Naive thymus-derived CD8-positive, alpha-beta T cell (primary cell): Measurements from ENCODE around the gene DNAJC2. TPM values are rescaled to one million over a fixed set of nuclear protein-coding genes. Genes with fewer than 3 reads are reported as not detected.

ENCODE experiments used
- ATAC-seq, 2 donors: fragments of 150-1000 bp; cut with Tn5 transposase in 1 of 2; sonication (Bioruptor Pico), chemical (Tn5 transposase) in 1 of 2; 1 replicate in 1 of 2; 2 replicates in 1 of 2; pipeline ENCODE4 v1.10.0; 2021; ENCODE audit warnings: mild to moderate bottlenecking in 2 of 2, moderate library complexity in 2 of 2
- POLR2A ChIA-PET: fragments of 350-600 bp; sonication (Branson Sonifier 250); formaldehyde crosslinking; loops from one replicate; lab custom pipeline; 2021; ENCODE audit warnings: antibody characterized with exemption; lab: Charles Lee
- DNase-seq, 10 donors: peaks; one replicate each; pipeline versions ENCODE4 v3.0.0 to v3.0.0-alpha.2; 2020 to 2022
- H3K27ac Mint-ChIP-seq, 10 donors: one replicate each; pipeline ENCODE4 v1.8.0; 2020 to 2022; ENCODE audit warnings: mild to moderate bottlenecking in 10 of 10, mixed read lengths in 10 of 10, moderate library complexity in 4 of 10, inconsistent platforms in 1 of 10
- H3K27me3 Mint-ChIP-seq, 5 donors: one replicate each; pipeline ENCODE4 v1.8.0; 2021 to 2022; ENCODE audit warnings: mixed read lengths in 5 of 5
- H3K36me3 Mint-ChIP-seq, 3 donors: one replicate each; pipeline ENCODE4 v1.8.0; 2020 to 2022; ENCODE audit warnings: mixed read lengths in 3 of 3, mild to moderate bottlenecking in 2 of 3, inconsistent platforms in 1 of 3
- H3K4me1 Mint-ChIP-seq, 4 donors: one replicate each; pipeline ENCODE4 v1.8.0; 2021 to 2022; ENCODE audit warnings: mixed read lengths in 4 of 4
- H3K4me3 Mint-ChIP-seq, 10 donors: one replicate each; pipeline ENCODE4 v1.8.0; 2020 to 2022; ENCODE audit warnings: mild to moderate bottlenecking in 10 of 10, mixed read lengths in 10 of 10, moderate library complexity in 6 of 10, inconsistent platforms in 1 of 10
- H3K9me3 Mint-ChIP-seq, 9 donors: one replicate each; pipeline ENCODE4 v1.8.0; 2020 to 2022; ENCODE audit warnings: mixed read lengths in 9 of 9, mild to moderate bottlenecking in 3 of 9, inconsistent platforms in 1 of 9, moderate library complexity in 1 of 9
- polyA plus RNA-seq, 3 donors: library from polyadenylated mRNA; unstranded; fragments of 300-500 nt; fragmentation: Illumina TruSeq; gene quantifications; one replicate each; pipeline ENCODE4 v1.2.3, GENCODE V29; 2021
- total RNA-seq, 8 experiments: library from RNA in 2 of 8; stranded (reverse) in 2 of 8; gene quantifications; one replicate each; pipeline ENCODE4 v1.2.3 and lab custom pipeline; 2021 to 2026

Gene DNAJC2
- total and polyA plus RNA-seq, 5 experiments from 2014 or later, result 14.8 to 43.2 (median 28.0) TPM

GRCh38 chr7:103373866-103374643 is 29.5 kb upstream of the DNAJC2 start:
- Mint-ChIP-seq H3K9me3 (no peaks in the 10 kb centered on the region), H3K36me3 (peaks cover 0 to 11% (median 0%) of the 10 kb centered on the region in 3 donors), H3K4me3 (no peak overlapping the region), H3K27me3 (peaks cover 0 to 9% (median 0%) of the 10 kb centered on the region in 5 donors), H3K4me1 (no peaks in the 10 kb centered on the region), H3K27ac (peak overlapping the region in 4 of 10 donors; percentile 0 to 64 (median 26))
- POLR2A ChIA-PET, result no interaction called here
- ATAC-seq (no peak), DNase-seq (no peak)

GRCh38 chr7:103369432-103369831 is 24.9 kb upstream of the DNAJC2 start:
- POLR2A ChIA-PET, result no interaction called here
- ATAC-seq, result no peak
- no peaks in the 10 kb centered on the region for H3K27me3 Mint-ChIP-seq
- no peaks in the 10 kb centered on the region for H3K9me3 Mint-ChIP-seq
- H3K27ac Mint-ChIP-seq, result no peak overlapping the region
- no peaks in the 10 kb centered on the region for H3K4me1 Mint-ChIP-seq
- no peak overlapping the region for H3K4me3 Mint-ChIP-seq
- no peak for DNase-seq
- peaks cover 5 to 58% (median 10%) of the 10 kb centered on the region in 3 donors for H3K36me3 Mint-ChIP-seq

GRCh38 chr7:103349805-103350204 is 5.2 kb upstream of the DNAJC2 start:
- Mint-ChIP-seq H3K27ac (peak overlapping the region in 9 of 10 donors; percentile 9 to 82 (median 37)), H3K36me3 (peaks cover 0 to 43% (median 0%) of the 10 kb centered on the region in 3 donors), H3K4me1 (peaks cover 31 to 70% (median 58%) of the 10 kb centered on the region in 4 donors), H3K9me3 (no peaks in the 10 kb centered on the region), H3K4me3 (peak overlapping the region; percentile 22 to 100 (median 84)), H3K27me3 (no peaks in the 10 kb centered on the region)
- ATAC-seq (no peak), DNase-seq (no peak)
- POLR2A ChIA-PET, result no interaction called here

GRCh38 chr7:103348959-103349358 is 4.4 kb upstream of the DNAJC2 start:
- ATAC-seq (no peak), DNase-seq (no peak)
- H3K27ac Mint-ChIP-seq, result peak overlapping the region in 9 of 10 donors; percentile 36 to 97 (median 68)
- no peaks in the 10 kb centered on the region for H3K27me3 Mint-ChIP-seq
- H3K36me3 Mint-ChIP-seq, result peaks cover 0 to 35% (median 0%) of the 10 kb centered on the region in 3 donors
- POLR2A ChIA-PET, result no interaction called here
- H3K9me3 Mint-ChIP-seq, result no peaks in the 10 kb centered on the region
- peaks cover 31 to 75% (median 62%) of the 10 kb centered on the region in 4 donors for H3K4me1 Mint-ChIP-seq
- peak overlapping the region; percentile 80 to 100 (median 98) for H3K4me3 Mint-ChIP-seq

GRCh38 chr7:103348452-103348851 is 3.9 kb upstream of the DNAJC2 start:
- DNase-seq (no peak), ATAC-seq (no peak)
- Mint-ChIP-seq H3K27me3 (no peaks in the 10 kb centered on the region), H3K27ac (peak overlapping the region; percentile 68 to 98 (median 94)), H3K4me1 (peaks cover 31 to 80% (median 66%) of the 10 kb centered on the region in 4 donors), H3K9me3 (no peaks in the 10 kb centered on the region), H3K36me3 (peaks cover 0 to 30% (median 0%) of the 10 kb centered on the region in 3 donors), H3K4me3 (peak overlapping the region; percentile 95 to 100 (median 98))
- POLR2A ChIA-PET, result interaction anchor here (0.8 to 1.3 kb wide), 4 partner anchors 32 to 198 kb away, joined by 3 to 6 read pairs (median 4); no protein-coding TSS in a partner anchor

- DNase-seq (peak; percentile 50 to 91 (median 84)), ATAC-seq (peak; percentile 69 to 71)
- POLR2A ChIA-PET, result interaction anchor here (0.8 to 1.3 kb wide), 6 partner anchors 11 to 272 kb away, joined by 3 to 6 read pairs (median 3); no protein-coding TSS in a partner anchor
- no peaks in the 10 kb centered on the region for H3K9me3 Mint-ChIP-seq
- H3K27me3 Mint-ChIP-seq, result no peaks in the 10 kb centered on the region
- H3K4me3 Mint-ChIP-seq, result peak within 1 kb of the TSS; percentile 95 to 100 (median 98)
- peaks cover 0 to 24% (median 0%) of the 10 kb centered on the region in 3 donors for H3K36me3 Mint-ChIP-seq
- H3K27ac Mint-ChIP-seq, result peak within 1 kb of the TSS; percentile 93 to 100 (median 98)
- peaks cover 30 to 82% (median 63%) of the 10 kb centered on the region in 4 donors for H3K4me1 Mint-ChIP-seq
Measured at GRCh38 chr7:103347507-103348267, 3.1 kb upstream of the DNAJC2 start, which contains the start of gene PSMC2. PSMC2 (plus strand) TSS chr7:103347643; CDS start chr7:103347712, 69 bp downstream.

GRCh38 chr7:103346396-103346795 is 1.8 kb upstream of the DNAJC2 start:
- H3K4me1 Mint-ChIP-seq, result peaks cover 26 to 83% (median 62%) of the 10 kb centered on the region in 4 donors
- H3K36me3 Mint-ChIP-seq, result peaks cover 0 to 21% (median 0%) of the 10 kb centered on the region in 3 donors
- peak overlapping the region in 6 of 10 donors; percentile 7 to 100 (median 97) for H3K4me3 Mint-ChIP-seq
- DNase-seq (no peak), ATAC-seq (no peak)
- H3K27me3 Mint-ChIP-seq, result no peaks in the 10 kb centered on the region
- POLR2A ChIA-PET, result no interaction called here
- H3K9me3 Mint-ChIP-seq, result no peaks in the 10 kb centered on the region
- peak overlapping the region in 2 of 10 donors; percentile 63 to 93 for H3K27ac Mint-ChIP-seq

GRCh38 chr7:103343758-103344452 is 662 bp downstream of the DNAJC2 start:
- Mint-ChIP-seq H3K4me1 (peaks cover 22 to 79% (median 65%) of the 10 kb centered on the region in 4 donors), H3K4me3 (peak overlapping the region; percentile 98 to 100 (median 99)), H3K36me3 (peaks cover 0 to 35% (median 15%) of the 10 kb centered on the region in 3 donors), H3K27ac (peak overlapping the region; percentile 92 to 99 (median 98)), H3K27me3 (no peaks in the 10 kb centered on the region), H3K9me3 (no peaks in the 10 kb centered on the region)
- ATAC-seq (peak; percentile 33 to 40), DNase-seq (peak in 7 of 10 donors; percentile 4 to 32 (median 17))
- POLR2A ChIA-PET, result interaction anchor here (0.7 to 2.4 kb wide), 5 partner anchors 45 to 1670 kb away, joined by 3 to 7 read pairs (median 4); partner anchors contain the start of genes KMT2E, NAPEPLD and PMPCB

- POLR2A ChIA-PET, result interaction anchor here (1.6 to 2.4 kb wide), 2 partner anchors 46 to 1670 kb away, joined by 5 to 7 read pairs; partner anchors contain the start of genes KMT2E and PMPCB
- peaks cover 19 to 73% (median 60%) of the 10 kb centered on the region in 4 donors for H3K4me1 Mint-ChIP-seq
- ATAC-seq (no peak), DNase-seq (no peak)
- no peaks in the 10 kb centered on the region for H3K27me3 Mint-ChIP-seq
- peak overlapping the region; percentile 98 to 100 (median 99) for H3K4me3 Mint-ChIP-seq
- H3K27ac Mint-ChIP-seq, result peak overlapping the region in 9 of 10 donors; percentile 92 to 99 (median 98)
- H3K36me3 Mint-ChIP-seq, result peaks cover 0 to 36% (median 15%) of the 10 kb centered on the region in 3 donors
- H3K9me3 Mint-ChIP-seq, result no peaks in the 10 kb centered on the region
Measured at GRCh38 chr7:103343332-103343731, 1.2 kb downstream of the DNAJC2 start.

- Mint-ChIP-seq H3K27me3 (no peaks in the 10 kb centered on the region), H3K9me3 (no peaks in the 10 kb centered on the region), H3K4me3 (peak overlapping the region in 2 of 10 donors; percentile 2 to 15), H3K4me1 (peaks cover 16 to 62% (median 48%) of the 10 kb centered on the region in 4 donors), H3K27ac (peak overlapping the region in 2 of 10 donors; percentile 18 to 81), H3K36me3 (peaks cover 6 to 52% (median 26%) of the 10 kb centered on the region in 3 donors)
- DNase-seq (no peak), ATAC-seq (no peak)
- POLR2A ChIA-PET, result no interaction called here
Measured at GRCh38 chr7:103341466-103341865, 3.1 kb downstream of the DNAJC2 start.

- POLR2A ChIA-PET, result no interaction called here
- peaks cover 15 to 49% (median 36%) of the 10 kb centered on the region in 4 donors for H3K4me1 Mint-ChIP-seq
Measured at GRCh38 chr7:103338864-103339263, 5.7 kb downstream of the DNAJC2 start.

More at GRCh38 chr7:103338864-103339263, 5.7 kb downstream of the DNAJC2 start:
- DNase-seq (no peak), ATAC-seq (no peak)
- H3K27ac Mint-ChIP-seq, result peak overlapping the region in 1 of 10 donors; percentile 36
- H3K4me3 Mint-ChIP-seq, result no peak overlapping the region
- no peaks in the 10 kb centered on the region for H3K27me3 Mint-ChIP-seq
- peaks cover 6 to 73% (median 26%) of the 10 kb centered on the region in 3 donors for H3K36me3 Mint-ChIP-seq
- H3K9me3 Mint-ChIP-seq, result no peaks in the 10 kb centered on the region
